Activated CD4-positive, CD25-positive, alpha-beta regulatory T cell treated with anti-CD3 and anti-CD28 coated beads, Interleukin-2, amount 50 U/mL, for 16 hours (primary cell): ENCODE measurements around the gene CFAP46.
"Not testable (repeated sequence)": the region's sequence is repeated elsewhere in the genome, so short reads cannot be mapped to it uniquely, and the experiment has no call there.

Source experiments
- DNase-seq: peaks from one replicate; pipeline ENCODE4 v3.0.0-alpha.2; 2020; ENCODE audit warnings: low read depth, low spot score

The CFAP46 gene

DNA sequence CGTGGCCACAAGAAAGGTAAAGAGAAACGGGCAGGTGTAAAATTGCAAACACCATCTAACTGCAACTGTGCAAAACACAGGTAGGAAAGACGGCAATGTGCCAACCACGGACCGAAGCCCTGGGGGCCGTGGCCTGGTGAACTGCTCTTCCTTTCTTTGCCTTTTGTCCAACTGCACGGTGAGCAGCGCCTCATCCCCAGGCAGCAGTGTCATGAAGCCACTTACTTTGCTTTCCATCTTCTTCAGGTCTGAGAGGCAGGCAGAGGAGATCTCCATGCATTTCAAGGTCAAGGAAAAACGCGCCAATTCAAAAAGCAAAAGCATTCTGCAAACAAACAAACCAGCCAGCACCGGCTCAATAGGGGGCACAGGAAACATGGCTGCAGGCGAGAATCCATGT lies 12.9 kb downstream of the CFAP46 start:
- DNase-seq = no peak

DNA sequence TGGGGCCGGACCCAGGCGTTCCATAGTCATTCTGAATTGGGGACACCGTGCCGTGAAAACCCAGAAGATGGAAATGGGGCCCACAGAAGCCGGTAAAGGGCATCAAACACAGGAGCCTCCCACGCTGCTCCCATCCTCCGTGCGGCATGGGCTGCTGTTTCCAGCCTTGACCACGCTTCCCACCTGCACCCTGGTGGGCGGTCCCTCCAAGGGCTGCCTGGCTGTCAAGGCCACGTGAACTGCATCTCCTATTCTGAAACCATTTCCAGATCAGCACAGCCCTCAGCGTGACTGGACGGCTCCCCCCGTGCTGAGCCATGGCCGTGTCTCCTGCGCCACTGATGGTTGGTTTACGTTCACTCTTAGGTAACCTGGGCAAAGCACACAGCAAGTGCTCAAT lies 14.1 kb downstream of the CFAP46 start:
- DNase-seq = no peak

DNA sequence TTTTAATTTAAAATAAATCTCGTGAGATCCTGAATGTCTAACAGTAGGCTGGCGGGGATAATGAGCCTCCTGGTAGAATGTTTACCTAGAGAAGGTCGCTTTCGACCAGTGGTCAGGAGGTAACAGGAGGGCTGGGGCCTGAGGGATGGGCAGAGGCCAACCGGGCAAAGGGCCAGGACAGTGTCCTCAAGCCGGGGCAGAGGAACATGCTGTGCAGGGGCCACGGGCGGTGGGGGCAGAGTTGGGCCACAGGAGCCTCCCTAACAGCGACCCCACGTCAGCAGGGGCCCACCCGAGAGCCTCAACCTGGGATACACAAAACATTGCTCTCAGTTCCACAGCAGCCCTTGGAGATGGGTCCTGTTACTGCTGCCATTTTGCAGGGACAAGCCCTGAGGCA lies 14.5 kb downstream of the CFAP46 start:
- no peak for DNase-seq

DNA sequence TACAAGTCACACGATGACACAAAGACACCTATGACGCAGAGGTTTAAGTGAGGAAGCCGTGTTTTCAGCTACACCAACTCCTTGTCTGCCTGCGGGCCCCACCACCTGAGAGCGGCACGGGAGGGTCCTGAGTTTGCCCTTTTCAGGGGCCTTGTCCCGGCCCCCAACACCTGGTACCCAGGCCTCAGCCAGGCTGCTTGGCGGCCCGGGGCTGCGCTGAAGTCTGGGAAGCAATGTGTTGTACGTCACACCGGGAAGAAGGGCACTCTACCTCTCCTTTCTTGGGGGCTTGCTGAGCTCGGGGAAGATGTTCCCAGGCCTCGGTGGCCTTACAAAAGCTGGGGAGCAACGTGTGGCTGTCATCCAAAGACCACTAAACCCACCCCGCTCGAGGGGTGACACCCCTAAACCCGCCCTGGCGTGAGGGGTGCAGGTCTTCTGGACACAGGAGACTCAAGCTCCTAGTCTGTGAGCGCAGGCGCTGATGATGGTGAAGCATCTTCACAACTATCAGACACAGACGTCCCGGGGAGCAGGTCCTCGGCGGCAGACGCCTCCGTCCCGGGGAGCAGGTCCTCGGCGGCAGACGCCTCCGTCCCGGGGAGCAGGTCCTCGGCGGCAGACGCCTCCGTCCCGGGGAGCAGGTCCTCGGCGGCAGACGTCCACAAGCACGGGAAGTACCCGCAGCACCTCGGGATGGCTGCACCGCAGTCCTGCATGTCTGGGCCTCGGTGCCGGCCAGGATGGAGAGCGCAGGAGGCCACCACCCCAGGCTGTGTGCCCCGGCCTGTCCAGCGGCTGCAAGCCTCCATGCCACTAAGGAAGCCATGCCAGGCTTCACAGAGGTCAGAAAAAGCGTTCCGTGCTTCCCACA lies 15.4 kb downstream of the CFAP46 start:
- DNase-seq = no peak

DNA sequence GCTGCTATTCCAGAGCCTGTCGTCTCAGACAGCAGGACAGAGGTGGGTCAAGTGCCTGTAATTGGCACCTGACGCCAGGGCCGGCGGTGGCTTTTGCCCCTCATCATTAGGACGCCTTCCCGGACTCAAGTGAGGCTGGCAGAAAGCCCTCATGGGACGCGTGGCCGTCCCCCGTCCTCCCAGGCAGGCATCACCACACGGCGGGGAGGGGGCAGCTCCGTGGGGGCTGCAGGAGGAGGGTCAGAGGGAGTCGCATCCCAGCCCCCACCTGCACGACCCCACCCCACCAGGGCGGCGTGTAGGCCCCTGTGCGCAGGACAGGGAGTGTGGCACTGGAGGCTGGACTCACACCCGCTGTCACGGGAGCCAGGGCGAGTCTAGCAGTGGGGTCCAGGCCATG lies 16.3 kb downstream of the CFAP46 start:
- no peak for DNase-seq

DNA sequence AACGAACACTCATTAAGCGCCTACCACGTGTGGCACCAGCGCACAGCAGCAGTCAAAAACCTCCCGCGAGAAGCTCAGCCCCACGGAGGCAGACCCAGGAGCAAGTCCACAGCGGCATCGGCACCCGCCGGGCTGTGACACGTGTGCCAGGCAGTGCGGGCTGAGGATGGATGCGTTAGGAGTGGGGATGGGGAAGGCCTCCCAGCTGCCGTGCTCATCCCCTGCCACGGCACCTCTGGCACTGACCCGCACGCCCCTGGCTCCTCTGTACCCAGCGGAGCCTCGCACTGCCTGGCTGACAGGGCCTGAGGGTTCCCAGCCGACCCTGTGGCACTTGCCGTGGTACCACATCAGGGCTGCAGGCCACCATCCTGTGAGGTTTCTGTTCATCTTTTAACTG lies 16.8 kb downstream of the CFAP46 start:
- no peak for DNase-seq

DNA sequence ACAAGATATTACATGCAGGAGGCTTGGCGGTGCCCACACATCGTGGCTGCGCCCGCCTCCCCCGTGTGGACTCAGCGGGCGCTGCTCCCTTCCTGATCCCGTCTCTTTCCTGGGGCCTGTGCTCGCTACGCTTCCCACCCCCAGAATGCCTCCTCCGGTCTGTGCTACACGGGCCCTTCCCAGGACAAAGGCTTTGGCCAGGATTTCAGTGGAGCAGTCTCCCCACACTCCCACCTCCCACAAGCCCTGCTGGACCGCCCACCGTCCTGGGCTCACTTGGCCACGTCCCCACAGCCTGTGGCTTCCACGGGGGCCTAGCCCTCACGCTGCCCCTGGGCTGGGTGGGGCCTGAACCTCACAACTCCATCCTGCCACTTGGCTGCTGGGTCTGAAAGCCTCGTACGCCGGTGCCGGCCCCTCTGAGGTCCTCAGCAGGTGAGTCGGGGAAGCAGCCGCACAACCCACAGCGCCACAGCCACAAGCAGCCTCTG lies 17.3 kb downstream of the CFAP46 start:
- no peak for DNase-seq

DNA sequence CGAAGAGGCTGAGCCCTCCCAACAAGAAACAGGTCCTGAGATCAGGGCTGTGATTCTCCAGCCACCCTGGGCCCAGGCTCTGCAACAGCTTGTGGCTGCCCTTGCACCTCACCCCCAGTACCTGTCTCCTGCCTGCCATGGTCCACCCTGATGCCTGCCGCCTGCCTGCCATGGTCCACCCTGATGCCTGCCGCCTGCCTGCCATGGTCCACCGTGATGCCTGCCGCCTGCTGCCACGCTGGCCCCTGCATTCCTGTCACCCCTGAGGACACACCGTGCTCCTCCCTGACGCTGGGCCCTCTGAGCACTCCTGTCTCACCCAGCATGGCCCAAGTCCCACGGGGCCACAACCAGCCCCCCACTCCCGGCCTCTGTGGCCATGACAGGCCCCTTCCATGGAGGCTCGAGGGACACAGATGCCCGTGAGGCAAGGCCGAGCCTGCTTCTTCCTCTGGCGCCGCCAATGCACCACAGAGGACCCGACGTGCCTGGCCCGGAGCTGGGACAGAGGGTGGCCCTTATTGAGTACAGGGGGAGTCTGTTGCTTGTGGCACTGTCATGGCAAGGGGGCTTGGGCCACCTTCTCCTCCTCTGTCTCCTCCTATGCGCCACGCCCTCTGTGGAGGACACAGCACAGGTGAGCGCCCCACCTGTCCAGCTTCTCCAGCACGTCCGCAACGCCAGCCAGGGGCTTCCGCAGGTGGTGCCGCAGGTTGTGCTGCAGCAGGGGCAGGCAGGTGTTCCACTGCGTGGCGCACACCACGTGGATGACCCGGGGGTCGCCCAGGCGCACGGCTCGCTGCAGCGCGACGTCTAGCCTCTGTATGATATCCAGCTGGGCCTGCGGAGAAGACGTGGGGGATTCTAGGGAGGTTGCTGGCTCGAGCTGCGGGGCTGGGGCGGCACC lies 18.1 kb downstream of the CFAP46 start:
- DNase-seq = no peak

DNA sequence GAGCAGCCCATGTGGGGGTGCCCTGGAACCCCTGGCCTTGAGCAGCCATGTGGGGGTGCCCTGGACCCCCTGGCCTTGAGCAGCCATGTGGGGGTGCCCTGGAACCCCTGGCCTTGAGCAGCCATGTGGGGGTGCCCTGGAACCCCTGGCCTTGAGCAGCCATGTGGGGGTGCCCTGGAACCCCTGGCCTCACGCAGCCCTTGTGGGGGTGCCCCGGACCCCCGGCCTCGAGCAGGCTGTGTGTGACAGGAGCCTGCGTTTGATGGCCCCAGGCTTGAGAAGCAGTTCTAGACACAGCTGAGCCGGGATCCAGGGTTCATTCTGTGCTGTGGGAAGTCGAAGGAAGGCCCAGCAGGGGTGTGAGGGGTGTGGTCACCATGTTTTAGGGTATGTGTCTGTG lies 19.0 kb downstream of the CFAP46 start:
- DNase-seq = not testable (repeated sequence)

DNA sequence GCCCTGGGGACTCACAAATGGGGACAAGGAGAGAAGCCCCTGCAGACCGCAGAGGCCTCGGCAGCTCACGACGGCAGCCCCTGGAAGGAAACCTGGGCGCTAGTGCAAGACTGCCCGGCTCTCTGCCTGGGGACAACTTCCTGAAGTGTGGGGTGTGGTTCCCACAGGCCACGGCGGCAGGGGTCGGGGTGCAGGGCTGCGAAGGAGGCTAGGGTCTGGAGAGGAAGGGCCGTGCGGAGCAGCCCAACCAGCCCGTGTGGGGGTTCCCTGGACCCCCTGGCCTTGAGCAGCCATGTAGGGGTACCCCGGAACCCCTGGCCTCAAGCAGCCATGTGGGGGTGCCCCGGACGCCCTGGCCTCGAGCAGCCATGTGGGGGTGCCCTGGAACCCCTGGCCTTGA lies 19.5 kb downstream of the CFAP46 start:
- no peak for DNase-seq

DNA sequence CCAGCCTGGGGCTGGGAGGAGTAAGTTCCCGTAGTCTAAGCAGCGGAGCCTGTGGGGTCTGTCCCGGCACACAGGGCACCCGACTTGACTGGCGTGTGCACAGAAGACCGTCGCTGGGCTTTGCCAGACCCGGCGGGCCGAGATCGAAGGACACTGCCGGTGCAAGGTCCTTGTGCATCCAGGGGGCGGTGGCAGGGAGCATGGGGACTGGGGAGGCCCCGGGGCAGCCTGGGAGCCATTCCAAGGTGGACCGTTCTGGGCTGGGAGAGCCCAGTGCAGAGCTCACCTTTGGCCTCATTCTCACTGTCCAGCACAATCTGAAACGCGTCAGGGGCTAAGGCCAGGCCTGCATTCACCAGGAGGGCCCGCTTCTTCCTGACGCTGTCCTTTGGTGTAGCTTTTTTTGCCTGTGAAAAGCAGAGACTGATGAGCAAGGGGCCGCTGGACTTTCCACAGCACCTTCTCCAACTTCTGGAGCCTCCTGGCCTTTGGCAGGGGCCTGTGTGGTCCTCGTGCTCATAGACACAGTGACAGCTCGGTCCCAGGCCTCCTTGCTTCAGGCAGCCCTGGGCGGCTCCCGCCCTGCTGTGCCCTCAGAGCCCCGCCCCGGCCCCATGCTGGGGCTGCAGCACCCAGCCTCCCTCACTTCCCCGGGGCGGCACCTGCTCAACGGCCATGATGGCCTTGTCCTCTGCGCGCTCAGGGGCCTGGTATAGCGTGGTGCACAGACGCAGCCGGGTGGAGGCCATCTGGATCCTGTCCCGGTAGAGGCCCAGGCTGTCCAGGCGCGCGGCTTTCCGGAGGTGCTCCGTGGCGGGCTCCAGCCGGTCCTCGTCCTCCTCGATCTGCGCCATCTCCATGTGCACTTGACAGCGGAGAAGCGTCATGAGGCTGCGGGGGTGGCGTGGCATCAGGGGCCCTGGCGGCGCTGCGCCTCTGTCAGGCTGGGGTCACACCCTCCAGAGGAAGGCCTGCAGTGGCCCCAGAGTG lies 20.3 kb downstream of the CFAP46 start:
- DNase-seq = no peak

DNA sequence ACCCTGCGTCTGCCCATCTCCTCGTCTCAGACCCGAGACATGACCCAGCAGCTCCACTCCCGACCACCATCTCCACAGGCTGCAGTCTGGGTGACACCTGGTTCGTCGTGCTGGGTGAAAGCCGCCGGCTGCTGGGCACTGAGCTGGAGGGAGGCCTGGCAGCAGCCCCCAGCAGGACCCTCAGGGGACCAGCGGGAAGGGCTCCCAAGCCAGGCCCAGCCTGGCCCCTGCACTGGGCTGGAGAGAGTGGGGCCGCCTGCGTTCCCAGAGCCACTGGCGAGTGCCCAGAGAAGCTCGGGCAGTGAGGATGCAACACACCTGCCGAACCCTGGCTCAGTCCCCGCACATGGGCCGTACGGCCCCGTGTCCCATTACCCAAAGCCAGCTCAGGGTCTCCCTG lies 21.3 kb downstream of the CFAP46 start:
- DNase-seq = no peak

DNA sequence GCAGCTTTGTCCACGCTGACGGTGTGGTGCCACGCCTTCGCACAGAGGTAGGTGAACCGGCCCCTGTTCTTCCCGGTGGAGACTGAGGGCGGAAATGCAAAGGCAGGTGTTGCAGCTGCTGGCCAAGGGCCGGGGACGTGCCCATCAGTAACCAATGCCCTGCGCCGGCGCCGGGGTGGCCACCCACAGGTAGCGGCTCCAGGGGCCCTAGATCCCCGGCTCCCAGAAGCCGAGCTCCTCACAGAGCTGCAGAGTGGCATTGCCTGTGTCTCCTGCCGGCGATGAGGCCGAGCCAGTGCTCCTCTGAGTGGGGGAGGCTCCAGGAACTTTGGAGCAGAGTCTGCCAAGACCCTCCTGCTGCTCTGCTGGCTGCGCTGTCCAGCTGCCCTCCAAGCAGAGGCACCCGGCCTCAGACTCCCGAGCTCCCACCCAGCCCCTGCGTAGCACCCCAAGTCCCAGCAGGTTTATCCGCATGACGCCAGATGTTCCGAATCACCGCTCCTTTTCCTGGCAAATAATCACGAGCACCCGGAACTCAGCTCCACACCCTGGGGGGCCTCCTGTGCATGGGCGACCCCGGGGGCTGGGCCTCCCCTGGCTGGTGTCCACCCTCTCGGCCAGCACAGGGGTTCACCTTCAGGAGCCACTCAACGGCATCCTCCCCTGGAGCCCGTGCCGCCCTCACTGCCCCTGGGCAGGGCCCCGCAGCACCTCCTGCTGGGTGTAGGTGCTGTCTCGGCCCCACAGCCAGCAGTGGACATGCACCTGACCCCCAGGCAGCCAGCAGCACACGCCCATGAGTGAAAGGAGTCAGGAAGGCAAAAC lies 22.1 kb downstream of the CFAP46 start:
- DNase-seq = no peak

DNA sequence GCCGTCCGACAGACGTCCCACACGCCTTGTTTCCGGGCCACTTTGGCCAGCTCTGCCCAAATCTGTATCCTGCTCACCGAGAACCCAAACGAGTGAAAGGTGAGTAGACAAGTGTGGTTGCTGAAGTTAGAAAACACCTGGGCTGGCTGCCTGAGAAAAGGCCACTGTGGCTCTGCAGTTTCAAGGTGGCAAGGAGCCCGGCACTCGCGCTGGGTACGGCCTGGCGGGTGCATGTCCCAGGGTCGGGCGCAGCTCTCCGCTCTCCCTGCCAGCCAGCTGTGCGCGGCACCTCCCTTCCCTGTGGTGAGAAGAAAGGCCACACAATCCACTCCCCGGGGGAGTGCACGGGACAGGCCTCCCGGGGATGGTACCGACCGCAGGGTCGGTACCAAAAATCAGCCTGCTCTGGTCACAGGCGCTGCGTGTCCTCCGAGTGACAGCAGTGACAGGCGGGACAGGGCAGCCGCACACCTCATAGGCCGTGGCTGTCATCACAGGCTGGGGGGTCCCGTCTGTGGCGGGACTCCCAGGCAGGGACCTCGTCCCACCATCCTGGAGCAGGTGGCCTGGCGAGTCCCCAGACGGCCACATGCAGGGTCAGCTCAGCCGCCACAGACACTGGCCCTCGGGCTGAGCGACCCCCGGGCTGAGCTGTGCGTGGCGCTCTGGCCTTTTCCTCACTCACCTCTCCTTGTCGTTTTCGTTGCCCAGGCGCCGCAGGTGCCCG lies 22.8 kb downstream of the CFAP46 start:
- DNase-seq = no peak

DNA sequence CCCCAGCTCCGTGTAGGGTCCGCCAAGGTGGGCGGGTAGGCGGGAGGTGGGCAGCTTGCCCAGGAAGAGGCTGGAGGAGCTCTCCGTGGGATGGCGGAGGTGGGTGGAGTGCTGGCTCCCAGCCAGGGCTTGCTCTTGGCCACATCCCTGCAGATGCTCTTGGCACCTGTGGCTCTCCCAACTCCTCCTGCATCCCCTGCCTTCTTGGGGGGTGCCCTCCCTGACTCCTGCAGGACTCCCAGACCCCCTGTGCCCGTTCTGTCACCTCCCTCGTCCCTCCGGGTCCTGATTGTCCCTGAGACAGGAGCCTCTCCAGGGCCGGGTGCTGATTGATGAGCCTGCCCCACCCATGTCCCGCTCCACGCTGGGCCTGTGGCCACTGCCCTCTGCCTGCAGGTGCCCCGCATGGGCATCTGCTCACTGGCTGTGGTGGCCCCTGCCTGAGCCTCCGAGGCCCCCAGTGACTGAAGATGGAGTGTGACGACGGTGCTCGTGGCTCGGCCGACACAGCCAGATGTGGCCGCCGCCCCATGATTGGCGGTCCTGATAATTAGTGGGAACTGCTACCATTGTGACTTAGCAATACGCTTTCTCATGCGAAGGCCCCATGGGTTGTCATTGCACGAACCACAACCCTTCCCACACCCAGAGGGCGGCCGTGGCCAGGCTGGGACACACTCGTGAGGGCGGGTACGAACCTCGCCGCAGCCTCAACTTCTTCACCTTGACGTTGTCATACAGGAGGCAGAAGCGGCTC lies 23.6 kb downstream of the CFAP46 start:
- no peak for DNase-seq

DNA sequence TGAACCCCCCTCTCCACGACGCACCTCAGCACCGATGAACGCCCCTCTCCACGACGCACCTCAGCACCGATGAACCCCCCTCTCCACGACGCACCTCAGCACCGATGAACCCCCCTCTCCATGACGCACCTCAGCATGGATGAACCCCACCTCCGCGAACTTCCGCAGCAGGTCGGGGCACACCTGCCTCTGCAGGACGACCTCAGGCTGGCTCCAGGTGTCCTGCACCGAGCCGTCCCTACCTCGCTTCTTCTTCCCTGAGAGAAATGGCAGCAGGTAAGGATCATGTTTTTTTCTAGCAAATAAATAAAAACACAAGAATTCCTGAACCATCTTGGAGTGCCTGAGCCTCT lies 24.1 kb downstream of the CFAP46 start:
- no peak for DNase-seq

DNA sequence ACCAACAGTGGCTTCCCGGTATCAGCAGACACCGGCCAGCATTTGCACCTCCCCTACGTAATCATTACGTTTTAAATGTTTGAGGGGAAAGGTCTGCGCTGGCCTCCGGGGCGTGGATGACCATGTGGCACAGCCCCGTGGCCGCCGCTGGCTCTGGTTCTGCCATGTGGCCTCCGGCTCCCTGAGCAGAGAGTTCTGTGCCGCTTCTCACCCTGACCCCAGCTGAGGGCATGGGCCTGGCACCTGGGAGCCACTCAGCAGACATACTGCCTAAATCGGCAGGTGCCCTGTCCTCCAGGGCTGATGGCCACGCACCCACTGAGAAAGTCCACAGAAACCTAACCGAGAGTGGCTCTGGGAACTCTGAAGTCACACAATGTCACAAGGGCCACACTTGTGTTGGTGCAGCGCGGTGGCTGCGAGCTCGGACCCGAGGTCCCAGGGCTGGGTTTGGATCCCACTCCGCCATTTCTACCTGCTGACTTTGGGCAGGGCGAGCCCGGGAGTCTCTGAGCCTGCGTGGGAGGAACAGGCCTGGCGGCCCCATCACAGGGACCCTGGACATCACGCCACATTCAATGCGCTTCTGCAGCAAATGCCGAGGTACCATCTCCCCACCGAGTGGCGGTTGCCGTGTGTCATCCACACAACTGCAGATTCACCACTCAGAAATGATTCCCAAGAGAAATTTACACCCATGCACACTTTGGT lies 25.3 kb downstream of the CFAP46 start:
- no peak for DNase-seq

DNA sequence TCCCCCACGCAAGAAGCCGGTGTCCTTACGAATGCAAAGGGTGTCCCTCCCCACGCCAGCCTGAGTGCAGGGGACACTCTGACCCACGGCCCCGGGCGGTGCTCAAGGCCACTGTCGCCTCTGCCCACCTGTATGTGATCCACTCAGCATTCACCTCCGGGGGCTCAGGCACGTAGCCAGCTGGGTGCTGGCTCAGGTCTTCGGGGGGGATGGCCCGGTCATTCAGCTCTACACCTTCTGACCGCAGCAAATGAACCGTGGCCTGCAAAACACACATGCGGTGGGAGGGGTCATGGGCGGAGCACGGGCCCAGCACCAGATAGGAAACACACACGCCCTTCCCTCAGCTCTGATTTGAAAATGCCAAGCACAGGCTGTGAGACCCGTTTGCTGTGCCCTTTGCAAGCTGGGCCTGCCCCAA lies 25.9 kb downstream of the CFAP46 start:
- no peak for DNase-seq
